ENCODE data around the gene KLF7. TPM values are rescaled to one million over a fixed set of nuclear protein-coding genes. Genes with fewer than 3 reads are reported as not detected.

Gene KLF7
- total and polyA plus RNA-seq, 2 experiments from 2014 or later: 6.3 to 7.9 TPM

DNA sequence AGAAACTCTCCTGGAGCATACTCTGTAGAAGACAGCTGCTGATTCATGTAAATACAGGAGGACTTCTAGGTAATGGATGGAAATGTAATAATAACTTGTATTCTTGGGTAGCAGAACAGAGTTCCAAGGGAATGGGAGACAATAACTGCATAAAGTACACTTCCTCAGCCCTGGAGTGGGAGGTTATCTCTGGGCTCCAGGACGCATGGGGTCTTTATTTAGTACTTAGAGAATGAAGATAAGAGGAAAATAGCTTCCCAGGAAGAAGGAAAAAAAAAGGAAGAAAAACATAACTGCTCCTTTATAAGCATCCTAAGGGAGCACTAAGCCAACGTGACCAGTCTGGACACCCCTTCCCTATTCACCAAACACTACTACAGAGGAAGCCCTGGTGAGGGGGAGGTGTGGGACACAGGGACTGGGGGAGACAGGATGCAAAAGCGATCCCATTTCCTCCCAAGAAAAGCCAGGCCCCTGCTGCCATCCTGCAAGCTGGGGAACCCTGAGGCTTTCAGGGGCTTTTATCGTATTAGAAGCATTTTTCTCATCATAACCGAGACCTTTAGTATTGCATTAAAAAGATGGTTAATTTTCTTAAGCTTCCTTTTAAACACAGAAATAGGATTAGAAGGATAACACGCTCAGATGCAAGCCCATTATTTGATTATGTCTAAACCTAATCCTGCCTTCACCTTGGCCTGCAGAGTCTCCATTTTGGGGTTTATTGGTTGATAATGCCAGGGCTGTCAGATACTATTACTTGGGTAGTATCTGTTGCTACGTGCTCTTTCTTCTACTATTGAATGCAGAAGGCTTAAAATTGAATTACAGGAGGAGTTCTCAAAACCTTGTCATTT is 78.5 kb downstream of the KLF7 start:
- Histone ChIP-seq H3K4me3 (no peak overlapping the region), H3K4me2 (no peak overlapping the region), H3K79me2 (peaks cover 4% of the 10 kb centered on the region), H3K36me3 (replicated peaks; ENCODE audit: insufficient read depth, low read depth) (peaks cover 5% of the 10 kb centered on the region), H4K20me1 (ENCODE audit: insufficient read depth, poor library complexity, severe bottlenecking) (no peaks in the 10 kb centered on the region), H3K9me3 (ENCODE audit: low read depth) (no peaks in the 10 kb centered on the region), H3K4me1 (ENCODE audit: insufficient read depth) (peaks cover 4% of the 10 kb centered on the region), H3K27me3 (no peaks in the 10 kb centered on the region), H2AFZ (no peak overlapping the region), H3K9me2 (replicated peaks; ENCODE audit: insufficient read depth) (no peaks in the 10 kb centered on the region), H3K27ac (no peak overlapping the region)
- no peak for DNase-seq (ENCODE audit: low spot score)
- no peak for TF ChIP-seq EZH2 (IDR thresholded peaks at IDR 0.05; ENCODE audit: borderline replicate concordance)
- TF ChIP-seq EZH2phosphoT487 (IDR thresholded peaks at IDR 0.05; ENCODE audit: low read depth, severe bottlenecking, unreplicated experiment): no peak
- TF ChIP-seq, protein P1, sequence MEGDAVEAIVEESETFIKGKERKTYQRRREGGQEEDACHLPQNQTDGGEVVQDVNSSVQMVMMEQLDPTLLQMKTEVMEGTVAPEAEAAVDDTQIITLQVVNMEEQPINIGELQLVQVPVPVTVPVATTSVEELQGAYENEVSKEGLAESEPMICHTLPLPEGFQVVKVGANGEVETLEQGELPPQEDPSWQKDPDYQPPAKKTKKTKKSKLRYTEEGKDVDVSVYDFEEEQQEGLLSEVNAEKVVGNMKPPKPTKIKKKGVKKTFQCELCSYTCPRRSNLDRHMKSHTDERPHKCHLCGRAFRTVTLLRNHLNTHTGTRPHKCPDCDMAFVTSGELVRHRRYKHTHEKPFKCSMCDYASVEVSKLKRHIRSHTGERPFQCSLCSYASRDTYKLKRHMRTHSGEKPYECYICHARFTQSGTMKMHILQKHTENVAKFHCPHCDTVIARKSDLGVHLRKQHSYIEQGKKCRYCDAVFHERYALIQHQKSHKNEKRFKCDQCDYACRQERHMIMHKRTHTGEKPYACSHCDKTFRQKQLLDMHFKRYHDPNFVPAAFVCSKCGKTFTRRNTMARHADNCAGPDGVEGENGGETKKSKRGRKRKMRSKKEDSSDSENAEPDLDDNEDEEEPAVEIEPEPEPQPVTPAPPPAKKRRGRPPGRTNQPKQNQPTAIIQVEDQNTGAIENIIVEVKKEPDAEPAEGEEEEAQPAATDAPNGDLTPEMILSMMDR (IDR thresholded peaks at IDR 0.05; ENCODE audit: poor library complexity): no peak
- WGBS (ENCODE audit: low lambda C conversion rate, missing lambda C conversion rate): 74% methylated on average over 7 of the region's 7 CpGs

DNA sequence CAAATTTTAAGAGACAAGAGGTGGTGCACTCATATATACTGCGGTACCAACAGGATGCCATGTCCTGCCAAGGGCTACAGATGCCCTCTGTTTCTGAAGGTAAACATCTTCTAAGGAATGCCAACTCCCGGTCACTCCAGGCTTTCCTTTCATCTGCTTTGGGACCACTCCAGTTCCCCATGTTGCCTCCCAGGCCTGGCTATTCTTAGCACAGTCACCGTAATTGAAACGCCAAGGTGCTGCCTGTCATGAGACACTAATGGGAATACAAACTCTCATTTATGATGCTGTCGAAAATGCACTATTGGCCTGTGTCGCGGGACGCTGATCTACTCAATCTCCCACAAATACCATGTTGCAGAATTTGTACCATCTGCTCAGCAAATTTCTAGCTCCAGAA is 79.6 kb downstream of the KLF7 start:
- H3K79me2 ChIP-seq: peaks cover 4% of the 10 kb centered on the region
- no peak overlapping the region for H3K4me2 ChIP-seq
- H2AFZ ChIP-seq: no peak overlapping the region
- TF ChIP-seq EZH2 (IDR thresholded peaks at IDR 0.05; ENCODE audit: borderline replicate concordance) (no peak), EZH2phosphoT487 (IDR thresholded peaks at IDR 0.05; ENCODE audit: low read depth, severe bottlenecking, unreplicated experiment) (no peak)
- TF ChIP-seq, protein P1 (IDR thresholded peaks at IDR 0.05; ENCODE audit: poor library complexity): no peak
- no peaks in the 10 kb centered on the region for H3K4me1 ChIP-seq (ENCODE audit: insufficient read depth)
- peaks cover 5% of the 10 kb centered on the region for H3K36me3 ChIP-seq (replicated peaks; ENCODE audit: insufficient read depth, low read depth)
- H3K9me2 ChIP-seq (replicated peaks; ENCODE audit: insufficient read depth): no peaks in the 10 kb centered on the region
- H3K27me3 ChIP-seq: no peaks in the 10 kb centered on the region
- DNase-seq (ENCODE audit: low spot score): no peak
- H3K4me3 ChIP-seq: no peak overlapping the region
- WGBS (ENCODE audit: low lambda C conversion rate, missing lambda C conversion rate): 93% methylated on average over 8 of the region's 8 CpGs
- no peak overlapping the region for H3K27ac ChIP-seq
- no peaks in the 10 kb centered on the region for H4K20me1 ChIP-seq (ENCODE audit: insufficient read depth, poor library complexity, severe bottlenecking)
- no peaks in the 10 kb centered on the region for H3K9me3 ChIP-seq (ENCODE audit: low read depth)

DNA sequence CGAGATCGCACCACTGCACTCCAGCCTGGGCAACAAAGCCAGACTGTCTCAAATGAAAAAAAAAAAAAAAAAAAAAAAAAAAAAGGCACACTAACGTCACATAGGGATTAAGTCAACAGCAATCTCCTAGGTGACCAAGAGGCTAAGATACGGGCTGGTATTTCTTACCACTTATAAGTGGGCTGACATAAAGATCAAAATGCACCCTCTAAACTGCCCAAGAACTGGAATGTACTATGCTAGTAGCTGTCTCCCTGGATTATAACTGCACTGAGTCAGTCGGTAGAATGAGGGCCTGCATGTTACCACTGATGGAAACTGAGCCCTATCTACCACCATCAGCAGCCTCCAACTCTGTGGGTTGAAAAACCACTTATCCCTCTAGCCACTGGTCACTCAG is 80.6 kb downstream of the KLF7 start:
- Histone ChIP-seq H3K4me3 (no peak overlapping the region), H3K27ac (no peak overlapping the region), H2AFZ (no peak overlapping the region), H4K20me1 (ENCODE audit: insufficient read depth, poor library complexity, severe bottlenecking) (no peaks in the 10 kb centered on the region), H3K4me2 (no peak overlapping the region), H3K36me3 (replicated peaks; ENCODE audit: insufficient read depth, low read depth) (peaks cover 5% of the 10 kb centered on the region), H3K4me1 (ENCODE audit: insufficient read depth) (no peaks in the 10 kb centered on the region), H3K27me3 (no peaks in the 10 kb centered on the region), H3K9me3 (ENCODE audit: low read depth) (no peaks in the 10 kb centered on the region), H3K79me2 (peaks cover 3% of the 10 kb centered on the region), H3K9me2 (replicated peaks; ENCODE audit: insufficient read depth) (no peaks in the 10 kb centered on the region)
- no peak for DNase-seq (ENCODE audit: low spot score)
- TF ChIP-seq, protein P1 (IDR thresholded peaks at IDR 0.05; ENCODE audit: poor library complexity): no peak
- TF ChIP-seq EZH2 (IDR thresholded peaks at IDR 0.05; ENCODE audit: borderline replicate concordance) (no peak), EZH2phosphoT487 (IDR thresholded peaks at IDR 0.05; ENCODE audit: low read depth, severe bottlenecking, unreplicated experiment) (no peak)
- WGBS (ENCODE audit: low lambda C conversion rate, missing lambda C conversion rate): 95% methylated on average over 5 of the region's 5 CpGs
